HUES64 (cell line): ENCODE results near the gene TBC1D12.
"Not testable (repeated sequence)": the region's sequence is repeated elsewhere in the genome, so short reads cannot be mapped to it uniquely, and the experiment has no call there.

ENCODE experiments used
- H3K27ac ChIP-seq: 2 replicates; pipeline ENCODE4 v1.7.0; 2013; ENCODE audit warnings: low read depth, low read length, inconsistent platforms
- H3K27me3 ChIP-seq: 2 replicates; pipeline ENCODE4 v1.6.1; 2013; ENCODE audit warnings: mild to moderate bottlenecking, low read length; ENCODE audit not compliant: insufficient read depth
- H3K36me3 ChIP-seq: 2 replicates; pipeline ENCODE4 v1.6.1; 2013; ENCODE audit warnings: mild to moderate bottlenecking, low read length; ENCODE audit not compliant: insufficient read depth
- H3K4me1 ChIP-seq: 2 replicates; pipeline ENCODE4 v1.6.1; 2013; ENCODE audit warnings: mild to moderate bottlenecking, low read length, moderate library complexity; ENCODE audit not compliant: insufficient read depth
- H3K4me3 ChIP-seq: 2 replicates; pipeline ENCODE4 v1.5.1; 2013; ENCODE audit warnings: mild to moderate bottlenecking, low read length, moderate library complexity
- H3K9ac ChIP-seq: 2 replicates; pipeline ENCODE4 v1.6.1; 2013; ENCODE audit warnings: mild to moderate bottlenecking, low read depth, low read length
- H3K9me3 ChIP-seq: 2 replicates; pipeline ENCODE4 v1.6.1; 2013; ENCODE audit warnings: low read depth, low read length; ENCODE audit not compliant: insufficient read depth
- WGBS: fragments of 150-250, 120-280 bp; methylation state at CpG from one replicate; pipeline ENCODE4 v1.1.7; 2013; ENCODE audit warnings: missing lambda C conversion rate; 5-methylcytosine and 5-hydroxymethylcytosine counted together

Gene TBC1D12

DNA sequence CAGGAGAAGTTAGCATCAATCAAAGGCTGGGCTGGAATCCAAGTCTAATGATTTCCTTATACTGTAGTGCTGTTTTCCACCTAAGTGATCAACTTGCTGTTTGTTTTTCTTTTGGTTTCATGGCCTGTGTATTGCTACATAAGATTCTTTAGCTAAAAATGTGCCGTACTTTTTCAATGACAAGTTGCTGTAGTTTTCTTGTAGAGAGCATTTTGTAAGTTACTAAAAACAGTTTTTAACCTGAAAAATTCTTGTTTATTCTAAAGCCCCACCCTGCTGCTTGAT is 144.5 kb downstream of the TBC1D12 start:
- H3K36me3 ChIP-seq = peaks cover 45% of the 10 kb centered on the region
- no peaks in the 10 kb centered on the region for H3K9me3 ChIP-seq
- peak overlapping the region; percentile 85; the same call in 1 of the 2 replicates for H3K27ac ChIP-seq
- WGBS = 25% methylated on average over 1 of the region's 1 CpG
- H3K4me3 ChIP-seq = peak overlapping the region; percentile 93
- H3K27me3 ChIP-seq = no peaks in the 10 kb centered on the region
- peak overlapping the region; percentile 99 for H3K9ac ChIP-seq
- peaks cover 27% of the 10 kb centered on the region for H3K4me1 ChIP-seq

DNA sequence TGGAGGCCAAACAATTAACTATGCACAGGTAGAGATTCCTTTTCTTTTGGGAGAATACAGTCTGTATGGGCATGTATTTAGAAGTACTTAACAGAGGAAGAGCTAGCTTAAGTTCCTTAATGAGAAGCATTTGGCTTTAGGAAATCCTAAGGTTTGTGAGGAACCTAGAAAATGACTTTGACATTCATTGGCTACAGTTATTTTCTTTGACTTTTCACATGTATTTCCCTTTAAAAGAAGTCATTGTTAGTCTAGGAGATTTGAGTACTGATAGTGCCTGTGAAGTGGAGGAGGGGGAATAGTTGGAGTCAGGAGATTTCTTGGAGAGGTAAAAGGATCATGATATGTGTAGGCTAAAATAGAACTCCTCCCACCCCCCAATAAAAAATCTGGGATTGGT is 146.9 kb downstream of the TBC1D12 start:
- H3K9me3 ChIP-seq = no peaks in the 10 kb centered on the region
- peak overlapping the region; percentile 93 for H3K4me3 ChIP-seq
- peaks cover 66% of the 10 kb centered on the region for H3K36me3 ChIP-seq
- H3K27ac ChIP-seq = peak overlapping the region; percentile 76
- H3K9ac ChIP-seq = no peak overlapping the region; the same call in 1 of the 2 replicates
- no peaks in the 10 kb centered on the region for H3K27me3 ChIP-seq
- peaks cover 28% of the 10 kb centered on the region for H3K4me1 ChIP-seq

DNA sequence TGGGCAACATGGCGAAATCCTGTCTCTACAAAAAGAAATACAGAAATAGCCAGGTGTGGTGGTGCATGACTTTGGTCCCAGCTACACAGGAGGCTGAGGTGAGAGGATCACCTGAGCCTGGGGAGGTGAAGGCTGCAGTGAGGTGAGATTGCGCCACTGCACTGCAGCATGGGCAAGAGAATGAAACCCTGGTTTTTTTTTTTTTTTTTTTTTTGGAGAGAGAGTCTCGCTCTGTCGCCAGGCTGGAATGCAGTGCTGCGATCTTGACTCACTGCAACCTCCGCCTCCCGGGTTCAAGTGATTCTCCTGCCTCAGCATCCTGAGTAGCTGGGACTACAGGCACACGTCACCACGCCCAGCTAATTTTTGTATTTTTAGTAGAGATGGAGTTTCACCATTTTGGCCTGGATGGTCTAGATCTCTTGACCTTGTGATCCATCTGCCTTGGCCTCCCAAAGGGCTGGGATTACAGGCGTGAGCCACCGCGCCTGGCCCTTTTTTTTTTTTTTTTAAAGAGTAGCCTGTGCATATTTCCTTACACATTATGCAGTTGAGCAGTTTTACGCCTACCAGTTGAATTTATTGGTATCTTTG is 165.5 kb downstream of the TBC1D12 start:
- H3K36me3 ChIP-seq = peaks cover 98% of the 10 kb centered on the region
- not testable (repeated sequence) for H3K4me1 ChIP-seq, H3K27ac ChIP-seq, H3K9ac ChIP-seq, H3K27me3 ChIP-seq, H3K9me3 ChIP-seq, H3K4me3 ChIP-seq
- WGBS = 97% methylated on average over 12 of the region's 13 CpGs

DNA sequence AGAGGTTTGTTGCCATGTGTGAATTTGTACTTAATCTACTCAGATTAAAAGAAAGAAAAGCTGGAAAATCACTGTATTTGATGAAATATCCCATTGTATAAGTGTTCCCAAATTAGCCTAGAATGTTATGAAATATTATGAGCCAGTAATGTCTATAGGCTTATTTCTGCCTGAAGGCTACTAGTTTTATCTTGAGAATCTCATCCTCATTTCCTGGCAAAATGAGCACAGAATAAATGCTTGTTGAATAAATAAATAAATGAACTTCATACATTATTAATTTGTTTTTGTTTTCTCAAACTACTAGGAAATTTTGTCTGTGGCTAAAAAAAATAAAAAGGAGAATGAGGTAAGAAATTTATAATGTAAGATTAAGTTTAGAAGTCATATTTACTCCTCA is 168.7 kb downstream of the TBC1D12 start:
- Histone ChIP-seq H3K9me3 (no peaks in the 10 kb centered on the region), H3K4me3 (no peak overlapping the region), H3K4me1 (no peaks in the 10 kb centered on the region), H3K27ac (no peak overlapping the region; the same call in 1 of the 2 replicates), H3K27me3 (no peaks in the 10 kb centered on the region), H3K9ac (no peak overlapping the region), H3K36me3 (peaks cover 98% of the 10 kb centered on the region)

DNA sequence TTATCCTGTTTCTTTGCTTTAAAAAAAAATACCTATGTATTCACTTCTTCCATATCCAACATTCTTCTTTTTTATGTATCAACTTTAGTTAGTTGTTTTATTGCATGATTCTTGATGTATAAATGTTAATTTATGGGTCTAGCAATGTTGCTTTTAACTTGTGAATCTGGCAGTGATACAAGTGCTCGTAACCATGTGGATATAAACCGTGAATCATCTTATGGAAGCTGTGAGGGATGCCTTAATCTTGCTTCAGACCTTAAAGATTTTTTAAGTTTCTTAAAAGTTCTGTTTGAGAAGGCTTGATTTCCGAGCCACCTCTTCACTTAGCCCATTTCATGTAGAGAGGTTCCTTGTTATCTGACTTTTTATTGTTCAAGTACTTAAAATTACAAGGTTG is 169.2 kb downstream of the TBC1D12 start:
- peaks cover 98% of the 10 kb centered on the region for H3K36me3 ChIP-seq
- no peaks in the 10 kb centered on the region for H3K4me1 ChIP-seq
- H3K27me3 ChIP-seq = no peaks in the 10 kb centered on the region
- WGBS = over 99% methylated on average over 3 of the region's 3 CpGs
- no peak overlapping the region for H3K4me3 ChIP-seq
- H3K9ac ChIP-seq = no peak overlapping the region
- no peaks in the 10 kb centered on the region for H3K9me3 ChIP-seq
- no peak overlapping the region; the same call in 1 of the 2 replicates for H3K27ac ChIP-seq

DNA sequence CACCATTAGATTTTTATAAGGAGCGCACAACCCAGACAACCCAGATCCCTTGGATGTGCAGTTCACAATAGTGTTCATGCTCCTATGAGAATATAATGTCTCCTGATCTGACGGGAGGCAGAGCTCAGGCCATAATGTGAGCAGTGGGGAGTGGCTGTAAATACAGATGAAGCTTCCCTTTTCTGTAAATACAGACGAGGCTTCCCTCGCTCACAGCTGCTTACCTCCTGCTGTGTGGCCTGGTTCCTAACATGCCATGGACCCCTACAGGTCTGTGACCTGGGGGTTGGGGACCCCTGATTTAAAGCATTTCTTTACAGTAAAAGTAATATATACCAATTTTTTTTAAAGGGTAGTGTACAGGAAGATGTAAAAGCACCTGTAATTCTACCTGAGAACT is 176.4 kb downstream of the TBC1D12 start:
- Histone ChIP-seq H3K9me3 (no peaks in the 10 kb centered on the region), H3K27me3 (no peaks in the 10 kb centered on the region), H3K27ac (no peak overlapping the region), H3K9ac (no peak overlapping the region), H3K36me3 (peaks cover 96% of the 10 kb centered on the region), H3K4me1 (no peaks in the 10 kb centered on the region), H3K4me3 (no peak overlapping the region)
- 91% methylated on average over 4 of the region's 4 CpGs for WGBS

DNA sequence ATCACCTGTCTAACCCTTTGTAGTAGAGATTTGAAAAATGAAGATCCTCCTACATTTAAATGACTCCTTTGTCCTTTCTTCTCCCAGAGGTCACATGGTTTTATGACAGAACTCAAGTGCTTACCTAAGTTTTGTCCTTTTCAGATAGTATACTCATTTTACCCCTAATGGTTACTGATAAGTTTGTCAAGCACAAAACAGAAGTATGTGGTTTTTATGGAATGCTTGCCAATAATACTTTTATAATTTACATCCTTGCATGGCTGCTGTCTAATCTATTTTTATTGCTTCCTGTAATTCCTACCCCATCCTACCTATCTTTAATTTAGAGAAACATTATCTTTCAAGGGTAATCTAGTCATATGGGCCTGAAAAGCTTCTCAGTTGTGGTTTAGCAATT is 180.8 kb downstream of the TBC1D12 start:
- no peaks in the 10 kb centered on the region for H3K9me3 ChIP-seq
- peaks cover 98% of the 10 kb centered on the region for H3K36me3 ChIP-seq
- no peak overlapping the region for H3K9ac ChIP-seq
- H3K4me1 ChIP-seq = no peaks in the 10 kb centered on the region
- no peaks in the 10 kb centered on the region for H3K27me3 ChIP-seq
- H3K4me3 ChIP-seq = no peak overlapping the region
- H3K27ac ChIP-seq = no peak overlapping the region
